OCI-LY1 (cell line): ENCODE measurements around the gene ISL1.

Experiments
- EZH2 ChIP-seq: fragments of 200-600 bp; sonication (generic), shearing (Covaris generic); IDR thresholded peaks from 2 replicates; pipeline ENCODE4 v1.8.0; 2017; ENCODE audit warnings: borderline replicate concordance, mixed run types, mild to moderate bottlenecking, antibody characterized with exemption, low read length, moderate library complexity, mixed read lengths
- TF ChIP-seq, protein P1 (sequence below): fragments of 200-600 bp; sonication (generic), shearing (Covaris generic); IDR thresholded peaks from 2 replicates; pipeline ENCODE4 v1.5.1; 2017; ENCODE audit warnings: mild to moderate bottlenecking, antibody characterized with exemption, low read length, moderate library complexity, mixed read lengths

DNA sequence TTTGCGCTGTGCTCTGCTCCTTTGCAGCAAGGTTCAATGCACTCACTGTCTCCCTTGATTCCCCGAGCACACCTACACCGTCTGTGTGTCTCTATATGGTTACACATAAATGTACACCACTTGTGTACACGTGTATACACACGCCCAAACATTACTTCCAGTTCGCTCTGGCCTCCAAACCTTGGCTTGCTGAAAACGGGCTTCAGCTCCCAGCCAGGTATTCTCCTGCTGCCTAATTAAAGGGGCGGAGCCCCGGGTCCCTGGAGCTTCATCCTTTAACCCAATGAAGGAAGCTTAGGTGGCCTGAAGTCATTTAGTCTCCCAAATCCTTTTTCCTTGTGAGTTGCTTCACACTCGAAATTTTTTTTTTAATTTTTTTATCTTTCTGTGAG, 4.6 kb downstream of the ISL1 start:
- TF ChIP-seq, protein P1, sequence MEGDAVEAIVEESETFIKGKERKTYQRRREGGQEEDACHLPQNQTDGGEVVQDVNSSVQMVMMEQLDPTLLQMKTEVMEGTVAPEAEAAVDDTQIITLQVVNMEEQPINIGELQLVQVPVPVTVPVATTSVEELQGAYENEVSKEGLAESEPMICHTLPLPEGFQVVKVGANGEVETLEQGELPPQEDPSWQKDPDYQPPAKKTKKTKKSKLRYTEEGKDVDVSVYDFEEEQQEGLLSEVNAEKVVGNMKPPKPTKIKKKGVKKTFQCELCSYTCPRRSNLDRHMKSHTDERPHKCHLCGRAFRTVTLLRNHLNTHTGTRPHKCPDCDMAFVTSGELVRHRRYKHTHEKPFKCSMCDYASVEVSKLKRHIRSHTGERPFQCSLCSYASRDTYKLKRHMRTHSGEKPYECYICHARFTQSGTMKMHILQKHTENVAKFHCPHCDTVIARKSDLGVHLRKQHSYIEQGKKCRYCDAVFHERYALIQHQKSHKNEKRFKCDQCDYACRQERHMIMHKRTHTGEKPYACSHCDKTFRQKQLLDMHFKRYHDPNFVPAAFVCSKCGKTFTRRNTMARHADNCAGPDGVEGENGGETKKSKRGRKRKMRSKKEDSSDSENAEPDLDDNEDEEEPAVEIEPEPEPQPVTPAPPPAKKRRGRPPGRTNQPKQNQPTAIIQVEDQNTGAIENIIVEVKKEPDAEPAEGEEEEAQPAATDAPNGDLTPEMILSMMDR: no peak
- TF ChIP-seq EZH2: no peak
